A549 (cell line): ENCODE measurements around the gene FAM120B.

Experiments
- EP300 ChIP-seq, 2 experiments: fragments of >200 bp; sonication (Bioruptor Twin); formaldehyde crosslinking; IDR thresholded peaks; 2 replicates in 1 of 2; 3 replicates in 1 of 2; pipeline ENCODE4 v1.6.1; 2016 to 2017
- MYC ChIP-seq: IDR thresholded peaks from 2 replicates; pipeline ENCODE4 v1.6.1; 2012; ENCODE audit warnings: mild to moderate bottlenecking, inconsistent platforms, low read length, improper control_type of control experiment, borderline replicate concordance
- NFE2L2 ChIP-seq: fragments of 150-350 bp; conservative IDR thresholded peaks from 2 replicates; pipeline ENCODE4 v1.6.1; 2014; ENCODE audit warnings: low read length
- POLR2AphosphoS2 ChIP-seq: conservative IDR thresholded peaks from 2 replicates; pipeline ENCODE4 v1.6.1; 2012; ENCODE audit warnings: low read length, improper control_type of control experiment, inconsistent platforms
- RCOR1 ChIP-seq: fragments of 150-350 bp; IDR thresholded peaks from 2 replicates; pipeline ENCODE4 v1.6.1; 2014; ENCODE audit warnings: antibody characterized with exemption, low read length, low read depth
- TF ChIP-seq, protein P1 (sequence below): fragments of >200 bp; sonication (Bioruptor Twin); formaldehyde crosslinking; IDR thresholded peaks from 3 replicates; pipeline ENCODE4 v1.6.1; 2016
- TF ChIP-seq, protein P2 (sequence below): fragments of >200 bp; sonication (Bioruptor Twin); formaldehyde crosslinking; IDR thresholded peaks from 3 replicates; pipeline ENCODE4 v1.5.1; 2016
- TF ChIP-seq, protein P3 (sequence below): IDR thresholded peaks from 2 replicates; pipeline ENCODE4 v1.6.1; 2012

DNA sequence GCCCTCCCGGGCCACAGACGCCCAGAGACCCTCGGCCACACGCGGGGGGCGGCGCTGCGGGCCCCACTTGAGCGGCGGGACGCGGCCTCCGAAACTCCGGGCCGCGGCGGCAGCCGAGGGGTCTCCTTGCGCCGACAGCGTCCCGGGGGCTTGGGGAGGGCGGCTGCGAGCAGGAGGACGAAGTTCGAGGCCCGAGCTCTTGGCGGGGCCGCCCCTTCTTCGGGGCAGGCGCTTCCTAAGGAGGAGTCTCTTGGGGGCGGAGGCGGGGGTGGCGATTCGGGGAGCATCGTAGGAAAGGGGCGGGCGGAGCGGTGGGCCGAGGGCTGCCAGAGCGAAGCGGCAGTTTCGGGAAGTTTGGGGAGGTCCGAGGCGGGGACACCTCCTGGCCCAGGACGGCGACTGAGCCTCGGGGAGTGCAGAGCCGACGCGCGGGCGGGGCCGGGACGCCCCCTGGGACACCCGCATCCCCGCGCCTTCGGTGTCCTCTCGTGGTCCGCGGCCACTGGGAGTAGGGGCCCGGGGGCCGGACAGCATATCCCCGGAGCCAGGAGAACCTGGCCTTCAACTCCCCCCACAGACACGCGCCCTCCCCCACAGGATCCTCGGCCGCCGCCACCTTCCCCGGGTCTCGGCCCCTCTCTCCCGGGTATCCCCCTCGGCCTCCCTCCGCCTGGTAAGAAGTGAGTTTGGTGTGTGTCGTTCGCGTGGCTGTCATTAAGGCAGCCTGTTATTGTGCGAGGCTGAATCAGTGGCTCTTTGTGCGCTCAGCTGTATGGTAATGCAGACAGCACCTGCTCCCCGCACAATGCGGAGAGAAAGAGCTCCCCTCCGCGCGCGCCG lies 15.1 kb upstream of the FAM120B start:
- TF ChIP-seq POLR2AphosphoS2 (no peak), NFE2L2 (no peak), EP300 (IDR thresholded peaks at IDR 0.05) (no peak), RCOR1 (no peak), MYC (no peak)
- TF ChIP-seq, protein P1, sequence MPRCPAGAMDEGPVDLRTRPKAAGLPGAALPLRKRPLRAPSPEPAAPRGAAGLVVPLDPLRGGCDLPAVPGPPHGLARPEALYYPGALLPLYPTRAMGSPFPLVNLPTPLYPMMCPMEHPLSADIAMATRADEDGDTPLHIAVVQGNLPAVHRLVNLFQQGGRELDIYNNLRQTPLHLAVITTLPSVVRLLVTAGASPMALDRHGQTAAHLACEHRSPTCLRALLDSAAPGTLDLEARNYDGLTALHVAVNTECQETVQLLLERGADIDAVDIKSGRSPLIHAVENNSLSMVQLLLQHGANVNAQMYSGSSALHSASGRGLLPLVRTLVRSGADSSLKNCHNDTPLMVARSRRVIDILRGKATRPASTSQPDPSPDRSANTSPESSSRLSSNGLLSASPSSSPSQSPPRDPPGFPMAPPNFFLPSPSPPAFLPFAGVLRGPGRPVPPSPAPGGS: no peak
- TF ChIP-seq, protein P2, sequence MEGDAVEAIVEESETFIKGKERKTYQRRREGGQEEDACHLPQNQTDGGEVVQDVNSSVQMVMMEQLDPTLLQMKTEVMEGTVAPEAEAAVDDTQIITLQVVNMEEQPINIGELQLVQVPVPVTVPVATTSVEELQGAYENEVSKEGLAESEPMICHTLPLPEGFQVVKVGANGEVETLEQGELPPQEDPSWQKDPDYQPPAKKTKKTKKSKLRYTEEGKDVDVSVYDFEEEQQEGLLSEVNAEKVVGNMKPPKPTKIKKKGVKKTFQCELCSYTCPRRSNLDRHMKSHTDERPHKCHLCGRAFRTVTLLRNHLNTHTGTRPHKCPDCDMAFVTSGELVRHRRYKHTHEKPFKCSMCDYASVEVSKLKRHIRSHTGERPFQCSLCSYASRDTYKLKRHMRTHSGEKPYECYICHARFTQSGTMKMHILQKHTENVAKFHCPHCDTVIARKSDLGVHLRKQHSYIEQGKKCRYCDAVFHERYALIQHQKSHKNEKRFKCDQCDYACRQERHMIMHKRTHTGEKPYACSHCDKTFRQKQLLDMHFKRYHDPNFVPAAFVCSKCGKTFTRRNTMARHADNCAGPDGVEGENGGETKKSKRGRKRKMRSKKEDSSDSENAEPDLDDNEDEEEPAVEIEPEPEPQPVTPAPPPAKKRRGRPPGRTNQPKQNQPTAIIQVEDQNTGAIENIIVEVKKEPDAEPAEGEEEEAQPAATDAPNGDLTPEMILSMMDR: no peak
- TF ChIP-seq, protein P3, sequence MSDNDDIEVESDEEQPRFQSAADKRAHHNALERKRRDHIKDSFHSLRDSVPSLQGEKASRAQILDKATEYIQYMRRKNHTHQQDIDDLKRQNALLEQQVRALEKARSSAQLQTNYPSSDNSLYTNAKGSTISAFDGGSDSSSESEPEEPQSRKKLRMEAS: no peak
